Astrocyte of the spinal cord (primary cell): ENCODE results near the gene AANAT.

Source experiments
- DNase-seq: peaks from one replicate; pipeline ENCODE4 v3.0.0; 2011; ENCODE audit warnings: low read depth, low spot score
- H3K4me3 ChIP-seq: 2 replicates; pipeline ENCODE4 v1.5.1; 2011; ENCODE audit warnings: low read depth, mild to moderate bottlenecking, low read length, moderate library complexity
- CTCF ChIP-seq: IDR thresholded peaks from 2 replicates; pipeline ENCODE4 v1.5.1; 2012; ENCODE audit warnings: low read depth, mild to moderate bottlenecking, low read length, inconsistent platforms
- in situ Hi-C: cut with HindIII; loops from 2 replicates; pipeline ENCODE4 v1.10.0; 2017; ENCODE audit warnings: low sequenced_read_pairs

AANAT gene

GRCh38 chr17:76478097-76478496 lies 10.7 kb downstream of the AANAT start:
- no peak for TF ChIP-seq CTCF
- in situ Hi-C loops = no loop called here
- no peak for DNase-seq
- no peak overlapping the region for H3K4me3 ChIP-seq

- TF ChIP-seq CTCF = no peak
- in situ Hi-C loops = no loop called here
- no peak overlapping the region for H3K4me3 ChIP-seq
- no peak for DNase-seq
These were observed 11.5 kb downstream of the AANAT start for GRCh38 chr17:76478730-76479514.

GRCh38 chr17:76479515-76480060 lies 12.2 kb downstream of the AANAT start:
- no peak overlapping the region for H3K4me3 ChIP-seq
- TF ChIP-seq CTCF = no peak
- DNase-seq = no peak
- in situ Hi-C loops = no loop called here

- no peak for DNase-seq
- no peak overlapping the region for H3K4me3 ChIP-seq
- in situ Hi-C loops = no loop called here
- no peak for TF ChIP-seq CTCF
These were observed 13.2 kb downstream of the AANAT start for GRCh38 chr17:76480632-76481031.

- H3K4me3 ChIP-seq = no peak overlapping the region
- no peak for TF ChIP-seq CTCF
- in situ Hi-C loops = no loop called here
- no peak for DNase-seq
These were observed 13.8 kb downstream of the AANAT start for GRCh38 chr17:76481071-76481655.

GRCh38 chr17:76484228-76484725 lies 16.9 kb downstream of the AANAT start:
- DNase-seq = no peak
- no peak for TF ChIP-seq CTCF
- H3K4me3 ChIP-seq = no peak overlapping the region
- in situ Hi-C loops = no loop called here
